Activated gamma-delta T cell treated with anti-CD3 and anti-CD28 coated beads, Interleukin-2, amount 50 U/mL, for 16 hours (primary cell): ENCODE data around the gene EBF3.

Source experiments
- DNase-seq: peaks from one replicate; pipeline ENCODE4 v3.0.0-alpha.2; 2020; ENCODE audit warnings: low read depth

The EBF3 gene

DNA sequence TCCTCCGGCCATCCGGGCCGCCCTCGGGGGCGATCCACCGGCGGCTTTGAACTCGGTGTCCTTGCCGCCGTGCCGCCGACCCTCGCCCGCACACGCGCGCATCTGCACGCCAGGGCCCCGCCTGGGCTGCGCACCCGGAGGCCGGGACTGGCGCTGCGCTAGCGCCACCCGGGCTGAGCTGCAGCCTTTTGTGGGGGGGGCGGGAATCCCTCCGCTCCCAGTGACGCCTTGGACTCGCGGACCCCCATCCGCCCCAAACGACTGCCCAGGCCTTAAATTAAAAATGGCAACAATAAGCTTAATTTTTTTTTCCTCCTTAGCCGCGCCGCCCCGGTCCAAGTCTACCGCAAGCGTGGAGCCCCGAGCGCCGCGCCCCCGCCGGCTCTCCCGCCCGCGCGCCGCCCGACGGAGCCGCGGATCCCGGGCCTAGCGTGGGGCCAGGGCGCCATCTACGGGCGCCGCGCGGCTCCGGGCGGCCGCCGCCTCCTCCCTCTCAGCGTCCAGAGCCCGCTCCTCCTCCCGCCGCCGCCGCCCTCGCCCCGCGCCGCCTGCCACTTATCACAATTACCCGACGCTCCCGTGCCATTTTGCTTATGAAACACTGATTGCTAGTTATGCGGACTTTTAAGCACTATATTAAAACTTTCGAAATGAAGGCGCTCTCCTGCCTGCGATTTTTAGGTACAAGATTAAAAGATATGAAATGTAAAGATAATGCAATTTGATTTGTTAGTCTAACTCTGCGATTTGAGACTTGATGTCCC is 7.5 kb upstream of the EBF3 start:
- no peak for DNase-seq

DNA sequence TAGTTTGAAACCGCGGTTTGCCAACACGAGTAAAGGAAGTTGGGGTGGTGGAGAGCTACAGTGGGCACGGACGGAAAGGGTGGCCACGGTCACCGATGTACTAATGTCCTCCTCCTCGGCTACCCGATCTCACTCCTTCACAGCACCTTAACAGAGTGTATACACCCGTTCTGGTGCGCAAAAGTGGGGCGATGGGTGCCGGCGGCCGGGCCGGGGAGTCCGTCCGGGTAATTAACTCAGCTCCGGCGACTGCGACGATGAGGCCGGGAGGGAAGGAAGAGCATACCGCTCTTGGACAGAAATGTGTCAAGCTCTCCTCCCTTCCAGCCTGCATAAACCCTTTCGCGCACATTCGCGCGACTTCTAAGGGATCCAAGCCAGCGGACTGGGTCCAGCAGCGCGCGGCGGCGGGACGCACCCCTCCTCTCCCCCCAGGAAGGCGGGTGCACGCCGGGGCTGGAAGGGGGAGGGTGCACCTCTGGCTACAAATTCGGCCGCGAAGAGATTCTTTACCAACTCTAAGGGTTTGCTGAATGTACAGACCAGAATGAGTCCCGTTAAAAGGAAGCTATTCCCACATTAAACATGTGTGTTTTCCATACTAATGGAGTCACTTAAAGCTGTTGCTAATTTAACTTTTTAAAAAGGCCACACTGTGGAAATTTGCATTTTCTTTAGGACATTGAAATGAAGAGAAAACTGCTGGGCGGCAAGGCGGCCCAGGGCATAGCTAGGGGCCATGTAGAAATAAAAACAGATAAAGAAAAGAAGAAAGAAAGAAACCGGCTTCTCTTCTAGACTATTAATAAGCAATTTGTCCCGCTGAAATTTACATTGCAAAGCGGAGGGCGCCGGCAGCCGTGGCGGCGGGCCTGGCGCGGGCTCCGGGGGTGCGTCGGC is 6.6 kb upstream of the EBF3 start:
- DNase-seq, result no peak

DNA sequence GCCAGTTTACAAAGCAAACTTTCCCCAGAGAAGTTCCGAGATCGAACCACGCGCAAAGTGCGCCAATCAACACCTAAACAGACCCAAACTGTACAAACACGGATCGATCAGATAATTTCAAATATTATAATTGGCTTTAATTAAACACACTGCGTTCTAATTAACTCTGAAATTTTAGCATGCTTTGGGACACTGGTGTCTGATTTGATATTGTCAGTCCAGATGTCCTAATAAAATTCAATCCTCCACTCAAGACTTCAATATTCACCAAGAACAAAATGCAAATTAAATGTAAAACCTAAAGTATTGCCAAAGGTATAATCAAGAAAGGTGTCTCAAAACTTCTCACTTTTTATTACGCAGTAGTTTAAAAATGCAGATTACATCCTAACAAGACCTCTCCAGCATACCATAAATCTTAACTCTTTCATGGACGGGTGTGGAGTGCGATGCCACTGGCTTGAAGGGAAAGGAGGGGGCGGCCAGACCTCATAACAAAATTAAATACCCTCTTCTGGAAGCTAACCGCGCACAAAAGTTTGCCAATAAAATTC is 5.9 kb upstream of the EBF3 start:
- no peak for DNase-seq

DNA sequence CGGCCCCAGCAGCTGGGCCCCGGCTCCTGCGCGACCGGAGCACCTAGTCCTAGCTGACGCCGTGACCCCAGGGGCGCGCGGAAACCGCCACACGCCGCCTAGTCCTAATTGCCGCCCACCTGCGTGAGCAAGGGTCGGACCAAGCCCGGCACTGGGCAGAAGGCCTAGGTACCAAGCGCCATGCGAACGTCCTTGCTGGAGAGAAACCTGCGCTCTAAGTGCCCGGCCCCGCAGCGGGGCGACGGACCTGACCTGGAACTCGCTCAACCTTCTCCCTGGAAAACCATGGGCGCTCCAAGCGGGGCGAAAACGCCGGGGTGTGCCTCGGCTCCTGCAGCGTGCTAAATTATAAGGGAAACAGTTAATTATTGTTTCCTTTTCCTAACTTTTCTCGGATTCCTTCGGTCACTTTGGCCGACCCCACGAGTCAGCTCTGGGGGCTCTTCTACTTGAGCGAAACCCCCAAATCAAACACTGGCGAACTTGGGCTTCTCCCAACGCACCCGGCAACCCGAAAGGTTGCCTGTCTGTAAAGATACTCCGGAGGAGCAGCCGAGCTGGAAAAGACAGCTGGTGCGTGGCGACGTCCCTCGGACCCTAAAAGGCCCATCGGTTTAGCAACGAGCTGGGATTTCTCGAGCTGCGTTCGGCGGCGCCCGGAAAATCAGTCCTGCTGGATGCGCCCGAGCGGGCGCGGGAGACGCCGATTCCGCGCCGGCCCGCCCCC is 5.3 kb upstream of the EBF3 start:
- no peak for DNase-seq

DNA sequence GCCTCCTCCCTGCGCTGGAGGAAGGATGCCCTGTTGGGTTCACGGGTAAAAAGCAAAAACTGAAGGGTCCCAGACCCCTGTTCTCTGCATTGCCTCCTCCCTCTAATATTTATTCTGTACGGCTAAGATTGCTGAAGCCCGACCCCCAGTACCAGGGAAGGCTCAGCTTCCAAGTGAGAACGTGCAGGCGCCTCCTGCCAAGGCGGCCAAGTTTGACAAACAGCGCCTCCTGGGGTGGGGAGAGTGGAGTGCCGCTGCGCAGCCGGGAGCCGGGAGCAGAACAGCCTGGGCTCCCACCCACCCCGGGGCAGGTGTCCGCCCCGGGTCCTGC is 4.7 kb upstream of the EBF3 start:
- DNase-seq, result no peak

DNA sequence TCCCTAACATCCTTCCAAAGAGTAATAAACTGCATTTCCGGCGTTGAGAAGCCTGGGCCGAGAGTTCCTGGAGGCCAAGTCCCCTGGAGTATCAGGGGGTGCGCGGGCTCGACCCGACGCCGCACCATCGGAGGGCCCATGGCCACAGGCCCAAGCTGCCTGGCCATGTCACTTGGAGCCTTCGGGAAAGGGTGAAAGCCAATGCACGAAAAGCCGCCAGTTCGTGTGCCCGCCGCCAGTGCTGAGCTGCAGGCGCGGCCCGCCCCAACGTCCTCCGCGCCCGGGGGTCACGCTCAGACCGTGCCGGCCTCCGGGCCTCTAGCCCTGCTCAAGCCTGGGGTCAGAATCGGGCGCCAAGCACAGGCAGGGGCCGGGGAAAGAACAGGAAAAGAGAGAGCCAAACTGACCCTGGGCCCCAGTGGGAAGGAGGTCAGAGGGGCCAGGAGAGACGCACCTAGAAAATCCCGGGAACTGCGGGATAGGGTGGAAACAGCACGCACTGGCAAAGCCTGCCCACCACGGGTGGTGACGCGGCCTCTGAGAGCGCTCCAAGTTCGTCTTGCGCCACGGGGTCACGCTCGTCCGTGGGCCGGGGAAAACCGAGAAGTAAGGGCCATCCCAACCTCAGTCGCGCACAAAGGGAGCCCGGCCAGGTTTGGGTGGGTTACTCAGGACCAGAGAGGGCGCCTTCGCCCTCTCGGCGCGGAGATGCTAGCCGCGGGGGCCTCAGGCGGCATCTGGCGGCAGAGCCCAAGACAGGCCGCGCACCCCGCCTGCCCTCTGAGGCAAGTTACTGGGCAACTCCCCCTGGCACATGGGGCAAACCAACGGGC is 4.2 kb upstream of the EBF3 start:
- no peak for DNase-seq

DNA sequence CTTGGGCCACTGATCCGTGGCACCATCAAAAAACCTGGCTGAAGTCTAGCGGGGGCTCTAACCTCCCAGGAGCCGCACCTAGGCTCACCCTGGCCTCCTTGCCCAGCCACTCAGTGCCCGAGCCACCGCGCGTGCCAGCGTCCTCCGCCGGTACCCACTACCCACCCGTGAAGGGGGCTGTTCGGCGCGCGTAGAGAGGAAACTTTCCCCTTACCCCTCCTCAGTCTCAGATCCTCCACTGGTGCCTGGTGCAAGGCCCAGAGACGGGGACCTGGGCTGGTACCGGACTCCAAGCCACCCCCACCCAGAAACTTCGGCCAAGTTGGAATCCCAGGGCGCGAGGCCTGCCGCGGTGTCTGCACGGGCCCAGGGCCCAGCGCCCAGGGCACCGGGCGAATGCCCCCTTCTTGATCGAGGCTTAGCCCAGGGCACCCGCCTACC is 3.5 kb upstream of the EBF3 start:
- DNase-seq, result no peak

DNA sequence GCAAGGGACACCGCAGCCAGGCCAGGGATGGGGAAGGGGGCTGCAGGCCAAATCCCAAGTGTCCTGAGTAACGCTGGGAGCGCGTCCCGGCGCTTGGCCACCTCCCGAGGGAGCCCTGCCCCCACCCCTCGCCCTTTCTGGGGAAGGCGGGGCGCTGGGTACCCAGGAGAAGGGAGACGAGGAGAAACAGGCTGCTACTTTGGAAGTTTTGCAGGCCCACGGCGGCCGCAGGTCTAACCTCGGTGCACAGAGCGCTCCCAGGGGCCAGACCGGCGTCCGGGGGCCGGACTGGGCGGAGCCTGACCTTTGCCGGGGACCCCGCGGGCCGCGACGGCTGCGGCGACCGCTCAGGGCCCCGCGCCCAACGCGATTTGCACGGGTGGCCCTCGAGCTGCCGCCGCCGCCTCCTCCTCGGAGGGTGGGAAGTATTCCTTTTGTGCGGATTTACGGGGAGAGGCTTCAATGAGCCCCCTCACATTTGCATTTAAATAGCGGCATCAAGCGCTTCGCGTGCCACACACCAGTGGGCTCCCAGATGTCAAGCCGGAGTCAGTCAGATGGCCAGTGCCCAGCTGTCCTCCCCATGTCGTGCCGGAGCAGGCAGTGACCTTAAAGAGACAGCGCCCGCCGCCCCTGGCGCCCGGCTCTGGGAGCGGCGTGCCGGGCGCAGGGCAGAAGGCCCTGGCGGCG is 3.0 kb upstream of the EBF3 start:
- DNase-seq, result no peak

DNA sequence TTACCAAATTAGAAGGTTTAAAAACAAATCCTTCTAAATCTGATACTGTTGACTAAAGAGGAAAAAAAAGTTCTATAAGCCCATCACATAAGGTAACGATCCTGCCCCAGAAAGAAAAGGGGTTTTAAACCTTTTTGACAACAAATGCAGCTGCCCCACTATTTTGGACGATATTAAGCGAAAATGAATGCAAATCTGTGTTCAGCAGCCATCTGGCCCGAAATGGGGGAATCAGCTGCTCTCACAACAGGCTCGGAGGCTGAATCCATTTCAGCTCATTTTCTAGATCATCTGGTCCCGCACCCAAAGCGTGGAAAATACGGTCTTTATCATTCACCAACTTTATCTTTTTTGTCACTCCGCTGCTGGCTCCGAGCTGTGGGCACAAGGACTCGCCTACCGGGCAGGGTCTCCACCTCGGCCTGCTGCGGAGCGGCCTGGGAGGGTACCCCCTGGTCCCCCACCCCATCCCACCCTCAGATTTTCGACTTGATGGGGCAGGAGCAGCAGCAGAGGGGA is 2.4 kb upstream of the EBF3 start:
- DNase-seq, result no peak

DNA sequence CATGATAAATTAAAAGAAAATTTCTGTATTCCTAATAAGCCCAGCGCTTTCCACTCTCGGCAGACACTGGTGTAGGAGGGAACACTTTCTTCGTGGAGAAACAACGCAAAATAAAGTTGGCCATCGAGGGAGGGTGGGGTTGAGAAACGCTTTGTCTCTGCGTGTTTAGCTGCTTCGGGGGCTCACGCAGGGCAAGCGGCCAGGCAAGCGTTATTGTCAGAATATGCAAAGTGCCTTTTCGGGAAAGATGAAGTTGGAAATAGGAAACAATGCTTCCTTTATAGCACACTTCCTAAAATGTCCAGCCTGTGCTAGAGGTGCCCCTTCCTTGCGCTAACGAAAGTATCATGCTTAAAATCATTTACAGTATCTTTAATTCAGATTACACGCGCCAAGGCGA is 1.9 kb upstream of the EBF3 start:
- no peak for DNase-seq

DNA sequence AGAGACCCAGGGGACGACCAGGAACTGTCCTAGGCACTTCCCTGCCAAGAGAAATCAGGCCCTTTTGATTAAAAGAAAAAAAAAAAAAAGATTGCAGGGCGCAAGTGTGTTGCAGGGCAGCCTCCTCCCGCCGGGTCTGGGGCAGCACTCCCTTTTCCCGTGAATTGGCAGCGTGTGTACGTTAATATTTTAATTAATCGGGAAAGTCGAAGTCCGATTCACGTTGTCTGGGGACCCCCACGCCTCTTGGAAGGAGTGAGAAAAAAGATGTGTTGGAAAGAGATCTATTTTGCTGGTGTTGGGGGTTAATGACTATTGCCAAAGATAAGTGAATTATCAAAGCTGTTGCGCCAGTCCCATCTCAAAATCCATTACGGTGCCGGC is 1.3 kb upstream of the EBF3 start:
- no peak for DNase-seq

DNA sequence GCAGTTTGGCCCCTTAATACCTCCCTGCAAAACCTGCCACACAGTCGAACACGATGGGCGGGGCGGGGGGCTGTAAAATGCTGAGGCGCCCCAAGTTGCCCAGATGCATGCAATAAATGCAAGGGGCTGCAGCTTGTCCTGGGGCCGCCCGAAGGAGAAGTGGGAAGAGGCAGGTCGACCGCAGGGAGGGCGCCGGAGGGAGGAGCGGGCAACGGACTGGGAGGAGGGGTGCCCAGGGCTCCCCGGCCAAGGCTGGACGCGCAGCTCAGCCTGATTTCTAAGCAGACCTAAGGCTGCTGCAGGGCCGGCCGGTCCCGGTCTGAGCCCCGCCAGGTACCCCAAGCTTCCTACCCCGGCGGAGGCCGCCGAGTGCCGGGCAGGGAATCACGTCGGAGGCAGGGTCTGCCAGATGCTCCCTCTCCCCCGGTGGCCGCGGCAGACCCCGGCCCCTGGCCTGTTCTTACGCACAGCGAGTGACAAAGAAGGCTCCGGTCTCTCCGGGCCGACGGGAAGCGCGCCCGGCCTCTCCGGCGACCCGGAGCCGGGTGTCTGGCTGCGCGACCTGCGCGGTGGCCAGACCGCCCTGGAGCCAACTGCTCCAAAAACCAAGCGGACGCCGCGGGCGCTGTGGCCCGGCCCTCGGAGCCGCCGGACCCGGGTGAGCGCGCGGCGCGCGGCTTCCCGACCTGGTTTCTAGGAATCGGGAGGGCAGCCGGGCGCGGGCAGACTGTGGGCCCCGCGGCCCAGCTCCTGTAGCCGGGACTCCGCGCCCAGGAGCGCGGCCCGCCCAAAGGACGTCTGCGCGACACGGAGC is 744 bp upstream of the EBF3 start:
- DNase-seq, result no peak

DNA sequence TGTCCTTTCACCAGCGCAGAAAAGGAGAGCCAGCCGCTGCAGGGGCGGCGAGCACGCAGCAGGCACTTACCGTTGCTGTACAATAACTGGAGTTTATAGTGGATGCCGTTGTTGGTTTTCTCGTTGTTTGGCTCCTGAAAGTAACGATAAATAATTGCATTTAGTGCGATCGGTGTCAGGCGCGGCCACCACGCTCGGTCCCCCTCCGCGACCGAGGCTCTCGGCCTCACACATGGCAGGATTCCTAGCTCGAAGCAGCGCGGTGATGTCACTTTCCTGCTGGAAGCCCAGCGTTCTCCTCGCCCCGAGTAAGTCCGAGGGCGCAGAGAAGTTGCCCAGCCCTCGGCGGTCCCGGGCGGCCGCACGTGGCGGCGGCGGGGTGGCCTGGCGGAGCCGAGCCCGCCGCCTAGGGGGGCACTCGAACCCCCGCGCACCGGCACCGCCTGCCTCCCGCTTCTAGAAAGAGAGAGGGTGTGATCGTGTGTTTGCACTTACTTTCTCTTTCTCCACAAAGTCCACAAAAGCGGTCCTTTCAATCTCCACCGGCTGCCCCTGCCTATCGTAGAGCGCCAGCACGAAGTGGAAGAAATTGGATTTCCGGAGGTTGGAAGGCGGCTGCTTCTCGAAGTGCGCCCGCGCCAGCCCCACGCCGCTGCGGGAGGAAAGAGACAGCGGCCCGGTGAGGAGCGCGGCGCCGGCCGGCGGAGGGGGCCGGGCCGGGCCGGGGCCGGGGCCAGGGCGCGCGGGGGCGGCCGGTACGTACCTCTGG is 1.0 kb downstream of the EBF3 start:
- no peak for DNase-seq

DNA sequence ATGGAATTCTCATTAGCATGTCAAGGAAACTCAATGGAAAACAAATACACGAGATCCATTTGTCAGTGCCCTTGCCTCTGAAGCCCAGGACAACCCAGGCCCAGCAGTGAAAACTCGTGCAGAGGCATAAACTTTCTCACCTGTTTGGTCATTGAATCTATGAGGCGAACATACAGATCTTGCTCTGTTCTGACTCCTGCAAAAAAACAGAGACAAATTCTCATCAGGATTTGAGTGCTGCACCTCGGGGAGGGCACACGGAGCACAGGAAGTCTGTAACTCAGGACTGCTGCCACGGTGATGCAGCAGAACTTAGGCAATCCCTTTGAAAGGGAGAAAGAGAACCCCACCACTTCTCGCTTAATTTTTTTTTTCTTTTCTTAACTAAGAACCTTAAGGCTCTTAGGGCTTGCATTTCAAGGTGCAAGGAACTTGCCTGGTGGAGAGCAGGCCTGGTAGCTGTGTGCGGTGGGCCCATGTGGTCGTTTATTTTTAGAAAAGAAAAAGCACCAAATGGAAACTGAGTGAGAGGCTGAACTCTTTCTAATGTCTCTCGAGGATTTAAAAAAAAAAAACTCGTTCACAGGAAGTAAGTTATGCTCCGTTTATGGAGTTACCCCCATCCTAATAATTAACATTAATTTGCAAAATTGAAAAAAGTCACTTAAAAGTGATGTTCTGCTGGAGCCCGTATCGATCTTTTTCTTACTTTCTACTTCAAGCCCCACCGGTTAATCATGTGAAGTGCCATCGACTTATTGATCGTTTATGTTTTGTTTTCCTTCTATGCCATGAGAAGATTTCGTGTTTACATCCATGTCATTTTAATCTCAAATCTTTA is 1.8 kb downstream of the EBF3 start:
- DNase-seq, result no peak

DNA sequence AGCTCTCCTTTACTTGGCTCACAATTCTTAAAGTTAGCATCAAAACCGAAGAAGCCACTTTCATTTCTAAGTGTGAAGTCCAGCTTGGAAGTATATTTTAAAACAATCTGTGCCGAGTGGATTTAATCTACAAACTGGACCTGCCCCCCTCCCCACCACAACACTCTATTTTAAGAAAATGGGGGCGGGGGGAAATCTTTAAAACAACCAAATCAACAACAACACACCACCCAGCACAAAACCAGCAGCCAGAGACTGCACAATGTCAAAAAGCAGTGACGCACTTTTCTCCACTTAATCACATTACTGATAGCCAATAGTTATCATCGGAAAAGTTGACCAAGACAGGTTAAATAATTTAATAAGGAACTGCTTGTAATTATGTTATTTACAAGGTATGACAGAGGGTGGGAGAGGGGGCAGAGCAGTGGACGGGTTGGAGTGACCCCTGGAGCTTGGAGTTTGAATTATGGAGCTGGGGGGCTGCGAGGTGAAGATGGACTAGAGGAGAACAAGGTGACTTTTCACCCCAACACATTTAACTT is 2.8 kb downstream of the EBF3 start:
- no peak for DNase-seq

DNA sequence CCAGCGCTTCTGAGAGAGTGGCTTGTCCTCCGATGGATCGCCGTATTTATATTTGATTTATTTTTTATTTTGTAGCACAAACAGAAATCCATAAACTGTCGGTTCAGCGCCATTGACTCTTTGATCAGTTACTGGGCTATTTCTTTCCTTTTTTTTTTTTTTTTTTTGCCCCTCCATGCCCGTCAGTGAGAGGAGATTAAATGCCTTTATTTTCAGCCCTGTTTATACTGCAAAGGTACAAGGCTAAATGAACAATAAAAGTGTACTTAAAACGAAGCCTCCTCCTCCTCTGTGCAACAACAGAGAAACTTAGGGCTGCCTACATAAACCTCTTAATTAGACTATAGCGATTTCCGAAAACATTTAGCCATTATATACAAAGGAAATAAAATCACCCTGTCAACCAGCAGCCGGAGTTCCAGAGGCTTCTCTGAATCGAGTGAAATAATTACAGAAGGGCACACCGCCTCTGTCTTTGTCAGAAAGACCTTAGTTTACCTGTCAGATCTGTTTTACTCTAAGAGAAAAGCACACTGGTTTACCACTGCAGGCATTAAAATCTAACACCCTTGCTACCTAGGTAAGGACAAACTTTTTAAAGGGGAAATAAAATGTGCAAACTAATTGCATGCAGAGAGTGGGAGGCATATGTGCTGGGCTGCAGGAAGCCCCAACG is 3.5 kb downstream of the EBF3 start:
- DNase-seq, result no peak
